Measurements from ENCODE around the gene RBMXL2. TPM values are rescaled to one million over a fixed set of nuclear protein-coding genes. Genes with fewer than 3 reads are reported as not detected.

The RBMXL2 gene
- total RNA-seq, 1 donor from 2014 or later, result not detected

- ATAC-seq (no peak), DNase-seq (no peak)
- no peak for TF ChIP-seq CTCF (IDR thresholded peaks at IDR 0.05)
- H3K4me1 ChIP-seq, result no peaks in the 10 kb centered on the region
- H3K27ac ChIP-seq, result no peak overlapping the region
- no peaks in the 10 kb centered on the region for H3K9me3 ChIP-seq
- H3K4me3 ChIP-seq, result no peak overlapping the region
- intact Hi-C loops (cut with DNase I), result no loop called here
- no peaks in the 10 kb centered on the region for H3K36me3 ChIP-seq
- H3K27me3 ChIP-seq (ENCODE audit: low read depth), result no peaks in the 10 kb centered on the region
Measured at GRCh38 chr11:7116370-7116769, 27.6 kb downstream of the RBMXL2 start.

GRCh38 chr11:7138051-7138450 lies 49.3 kb downstream of the RBMXL2 start:
- intact Hi-C loops (cut with DNase I), result no loop called here
- Histone ChIP-seq H3K27me3 (ENCODE audit: low read depth) (no peaks in the 10 kb centered on the region), H3K27ac (no peak overlapping the region), H3K9me3 (no peaks in the 10 kb centered on the region), H3K4me1 (no peaks in the 10 kb centered on the region), H3K36me3 (no peaks in the 10 kb centered on the region), H3K4me3 (no peak overlapping the region)
- ATAC-seq (no peak), DNase-seq (no peak)
- no peak for TF ChIP-seq CTCF (IDR thresholded peaks at IDR 0.05)

Other genes with a start within 250 kb of the RBMXL2 start
- gene OR10A5, start 243.3 kb upstream of the RBMXL2 start, total RNA-seq, result not detected
- not detected for gene OR10A2, start 225.9 kb upstream of the RBMXL2 start, total RNA-seq
- not detected for gene OR10A4, start 212.4 kb upstream of the RBMXL2 start, total RNA-seq
- not detected for gene OR2D2, start 196.5 kb upstream of the RBMXL2 start, total RNA-seq
- gene OR2D3, start 168.0 kb upstream of the RBMXL2 start, total RNA-seq, result not detected
- 2.3 TPM for gene ZNF215, start 162.6 kb upstream of the RBMXL2 start, total RNA-seq
- 3.3 TPM for gene ZNF214, start 68.7 kb upstream of the RBMXL2 start, total RNA-seq
- gene NLRP14, start 68.5 kb upstream of the RBMXL2 start, total RNA-seq, result not detected
- gene SYT9, start 162.9 kb downstream of the RBMXL2 start, total RNA-seq, result 0.18 TPM

Data from lower lobe of right lung (tissue), 2 donors.